A673 (cell line): ENCODE measurements around the gene ESRRB.

Experiments
- CTCF ChIP-seq: fragments of 300-800, 200-600 bp; sonication (generic); conservative IDR thresholded peaks from 2 replicates; pipeline ENCODE4 v1.5.1; 2017; ENCODE audit warnings: low read depth, mild to moderate bottlenecking, antibody characterized with exemption, low read length, moderate library complexity, mixed read lengths
- EZH2 ChIP-seq: fragments of 200-600 bp; sonication (generic); IDR thresholded peaks from 2 replicates; pipeline ENCODE4 v1.6.1; 2017; ENCODE audit warnings: borderline replicate concordance, low read depth, mild to moderate bottlenecking, mixed read lengths, antibody characterized with exemption, low read length; ENCODE audit not compliant: poor library complexity, severe bottlenecking

DNA sequence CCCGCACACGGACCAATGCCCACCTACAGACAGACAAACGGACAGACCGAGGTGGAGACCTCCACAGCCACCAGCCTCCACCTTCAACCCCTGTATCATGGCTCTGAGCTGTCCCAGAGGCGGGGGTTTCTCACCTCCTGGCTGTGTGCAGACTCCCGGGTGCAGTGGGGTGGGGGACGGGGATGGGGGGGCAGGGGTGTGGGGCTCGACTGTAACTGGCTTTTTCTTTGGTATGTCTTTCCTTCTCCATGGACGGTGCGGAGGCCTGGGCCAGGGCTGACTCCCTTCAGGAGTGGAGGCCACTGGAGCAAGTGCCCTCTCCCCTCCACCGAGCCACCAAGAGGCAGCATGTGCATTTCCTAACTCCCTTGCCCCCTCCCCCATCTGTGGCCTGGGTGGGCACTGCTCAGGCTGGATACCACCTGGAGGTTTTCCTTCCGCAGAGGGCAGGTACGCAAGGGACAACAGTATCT, 122.6 kb downstream of the ESRRB start:
- TF ChIP-seq EZH2 (no peak), CTCF (no peak)
